ENCODE results near the gene MXI1.
"Not testable (repeated sequence)": the region's sequence is repeated elsewhere in the genome, so short reads cannot be mapped to it uniquely, and the experiment has no call there.

The MXI1 gene

DNA sequence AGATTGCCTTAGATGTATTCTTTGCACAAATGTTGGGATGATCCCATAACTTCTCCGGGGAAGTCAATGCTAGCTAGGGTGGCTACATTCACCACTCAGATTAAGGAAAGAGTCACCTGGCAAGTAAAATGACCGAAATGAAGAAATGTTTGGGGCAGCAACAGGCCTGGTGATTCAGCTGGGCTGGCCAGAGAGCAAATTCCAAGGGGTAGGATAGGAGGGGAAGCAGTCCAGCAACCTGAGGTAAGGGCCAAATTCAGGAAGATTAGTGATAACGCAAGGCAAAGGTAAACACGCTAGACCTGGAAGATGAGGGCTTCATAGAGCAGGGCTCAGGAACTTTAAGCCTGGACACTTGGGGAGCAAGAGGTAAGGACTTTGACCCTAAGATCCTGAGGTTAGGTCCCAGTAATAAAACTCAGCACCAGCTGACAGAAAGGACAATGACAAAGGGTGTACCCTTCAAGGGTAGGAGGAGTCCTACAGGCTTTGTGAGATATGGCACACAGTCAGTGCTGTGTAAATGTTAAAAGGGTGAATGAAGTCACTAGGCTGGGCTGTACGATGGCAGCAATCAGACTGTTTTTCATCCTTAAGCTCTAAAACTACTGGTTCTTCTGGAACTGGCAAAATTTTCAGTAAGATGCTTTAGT lies 120.0 kb downstream of the MXI1 start:
- Mint-ChIP-seq H3K9me3 (peaks cover 51% of the 10 kb centered on the region), H3K4me3 (no peak overlapping the region), H3K36me3 (ENCODE audit: low read depth) (peaks cover 22% of the 10 kb centered on the region), H3K27me3 (ENCODE audit: low read depth) (peaks cover 14% of the 10 kb centered on the region), H3K27ac (no peak overlapping the region), H3K4me1 (peaks cover 1% of the 10 kb centered on the region)
- TF ChIP-seq, protein P1, sequence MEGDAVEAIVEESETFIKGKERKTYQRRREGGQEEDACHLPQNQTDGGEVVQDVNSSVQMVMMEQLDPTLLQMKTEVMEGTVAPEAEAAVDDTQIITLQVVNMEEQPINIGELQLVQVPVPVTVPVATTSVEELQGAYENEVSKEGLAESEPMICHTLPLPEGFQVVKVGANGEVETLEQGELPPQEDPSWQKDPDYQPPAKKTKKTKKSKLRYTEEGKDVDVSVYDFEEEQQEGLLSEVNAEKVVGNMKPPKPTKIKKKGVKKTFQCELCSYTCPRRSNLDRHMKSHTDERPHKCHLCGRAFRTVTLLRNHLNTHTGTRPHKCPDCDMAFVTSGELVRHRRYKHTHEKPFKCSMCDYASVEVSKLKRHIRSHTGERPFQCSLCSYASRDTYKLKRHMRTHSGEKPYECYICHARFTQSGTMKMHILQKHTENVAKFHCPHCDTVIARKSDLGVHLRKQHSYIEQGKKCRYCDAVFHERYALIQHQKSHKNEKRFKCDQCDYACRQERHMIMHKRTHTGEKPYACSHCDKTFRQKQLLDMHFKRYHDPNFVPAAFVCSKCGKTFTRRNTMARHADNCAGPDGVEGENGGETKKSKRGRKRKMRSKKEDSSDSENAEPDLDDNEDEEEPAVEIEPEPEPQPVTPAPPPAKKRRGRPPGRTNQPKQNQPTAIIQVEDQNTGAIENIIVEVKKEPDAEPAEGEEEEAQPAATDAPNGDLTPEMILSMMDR (IDR thresholded peaks at IDR 0.05; ENCODE audit: unreplicated experiment in 3 of 3), result no peak

DNA sequence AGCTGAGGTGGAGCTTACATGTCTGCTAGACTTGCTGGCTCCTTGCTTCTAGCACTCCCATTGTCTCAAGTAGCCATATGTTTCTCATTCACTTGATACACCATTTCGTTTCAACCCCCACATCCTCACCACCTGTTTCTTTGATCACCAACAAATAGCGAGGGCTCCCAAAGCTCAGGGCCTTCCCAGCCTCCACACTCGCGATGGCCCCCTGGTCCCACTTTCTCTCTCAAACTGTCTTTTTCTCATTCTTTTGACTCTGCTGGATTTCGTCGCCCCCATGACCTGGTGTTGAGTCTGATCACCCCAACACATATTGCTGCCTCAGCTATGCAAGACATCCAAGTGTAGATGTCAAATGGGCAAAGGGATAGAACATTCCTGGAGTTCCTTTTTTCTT lies 123.3 kb downstream of the MXI1 start:
- Mint-ChIP-seq H3K4me1 (peaks cover 11% of the 10 kb centered on the region), H3K36me3 (ENCODE audit: low read depth) (peaks cover 22% of the 10 kb centered on the region), H3K4me3 (no peak overlapping the region), H3K9me3 (peaks cover 36% of the 10 kb centered on the region), H3K27ac (no peak overlapping the region), H3K27me3 (ENCODE audit: low read depth) (peaks cover 9% of the 10 kb centered on the region)
- TF ChIP-seq, protein P1 (IDR thresholded peaks at IDR 0.05; ENCODE audit: unreplicated experiment in 3 of 3), result no peak

DNA sequence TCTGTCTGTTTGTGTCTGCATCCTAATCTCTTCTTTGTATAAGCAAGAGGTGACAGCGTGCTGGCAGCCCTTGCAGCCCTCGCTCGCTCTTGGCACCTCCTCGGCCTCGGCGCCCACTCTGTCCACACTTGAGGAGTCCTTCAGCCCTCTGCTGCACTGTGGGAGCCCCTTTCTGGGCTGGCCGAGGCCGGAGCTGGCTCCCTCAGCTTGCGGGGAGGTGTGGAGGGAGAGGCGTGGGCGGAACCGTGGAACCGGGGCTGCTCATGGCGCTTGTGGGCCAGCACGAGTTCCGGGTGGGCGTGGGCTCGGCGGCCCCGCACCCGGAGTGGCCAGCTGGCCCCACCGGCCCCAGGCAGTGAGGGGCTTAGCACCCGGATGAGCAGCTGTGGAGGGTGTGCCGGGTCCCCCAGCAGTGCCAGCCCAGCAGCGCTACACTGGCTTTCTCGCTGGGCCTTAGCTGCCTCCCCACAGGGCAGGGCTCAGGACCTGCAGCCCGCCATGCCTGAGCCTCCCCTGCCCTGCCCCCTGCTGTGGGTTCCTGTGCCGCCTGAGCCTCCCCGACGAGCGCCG lies 123.9 kb downstream of the MXI1 start:
- H3K4me3 Mint-ChIP-seq; H3K27ac Mint-ChIP-seq; H3K27me3 Mint-ChIP-seq (ENCODE audit: low read depth): not testable (repeated sequence)
- Mint-ChIP-seq H3K4me1 (peaks cover 17% of the 10 kb centered on the region), H3K36me3 (ENCODE audit: low read depth) (peaks cover 22% of the 10 kb centered on the region), H3K9me3 (peaks cover 31% of the 10 kb centered on the region)

DNA sequence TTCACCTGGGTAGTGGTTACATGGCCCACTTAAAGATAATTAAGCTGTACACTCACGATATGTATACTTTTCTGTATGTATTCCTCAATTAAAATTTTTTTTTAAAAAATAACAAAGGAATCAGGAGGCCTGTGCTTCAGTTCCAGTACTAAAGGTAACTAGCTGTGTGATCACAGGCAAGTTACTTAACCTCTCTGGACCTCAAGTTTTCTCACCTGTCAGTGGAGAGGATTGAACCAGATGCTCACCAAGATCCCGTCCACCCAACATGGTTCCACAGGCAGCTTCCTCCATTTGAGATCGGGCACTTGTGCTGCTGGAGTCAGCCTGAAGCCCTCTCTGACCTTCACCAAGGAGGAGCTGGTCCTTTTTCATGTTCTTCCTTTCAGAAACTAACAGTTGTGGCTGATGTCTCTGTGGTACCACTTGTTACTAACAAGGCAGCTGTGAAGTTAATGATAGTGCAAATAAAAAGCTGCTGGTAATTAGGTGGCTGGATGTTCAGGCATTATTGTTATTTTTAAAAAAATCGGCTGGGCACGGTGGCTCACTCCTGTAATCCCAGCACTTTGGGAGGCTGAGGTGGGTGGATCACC lies 126.8 kb downstream of the MXI1 start:
- H3K4me1 Mint-ChIP-seq, result peaks cover 40% of the 10 kb centered on the region
- H3K4me3 Mint-ChIP-seq, result no peak overlapping the region
- H3K9me3 Mint-ChIP-seq, result peaks cover 23% of the 10 kb centered on the region
- TF ChIP-seq, protein P1 (IDR thresholded peaks at IDR 0.05; ENCODE audit: unreplicated experiment in 3 of 3), result no peak
- H3K27ac Mint-ChIP-seq, result peak overlapping the region in 1 of 3 experiments; percentile 10
- peaks cover 17% of the 10 kb centered on the region for H3K36me3 Mint-ChIP-seq (ENCODE audit: low read depth)
- H3K27me3 Mint-ChIP-seq (ENCODE audit: low read depth), result peaks cover 9% of the 10 kb centered on the region

DNA sequence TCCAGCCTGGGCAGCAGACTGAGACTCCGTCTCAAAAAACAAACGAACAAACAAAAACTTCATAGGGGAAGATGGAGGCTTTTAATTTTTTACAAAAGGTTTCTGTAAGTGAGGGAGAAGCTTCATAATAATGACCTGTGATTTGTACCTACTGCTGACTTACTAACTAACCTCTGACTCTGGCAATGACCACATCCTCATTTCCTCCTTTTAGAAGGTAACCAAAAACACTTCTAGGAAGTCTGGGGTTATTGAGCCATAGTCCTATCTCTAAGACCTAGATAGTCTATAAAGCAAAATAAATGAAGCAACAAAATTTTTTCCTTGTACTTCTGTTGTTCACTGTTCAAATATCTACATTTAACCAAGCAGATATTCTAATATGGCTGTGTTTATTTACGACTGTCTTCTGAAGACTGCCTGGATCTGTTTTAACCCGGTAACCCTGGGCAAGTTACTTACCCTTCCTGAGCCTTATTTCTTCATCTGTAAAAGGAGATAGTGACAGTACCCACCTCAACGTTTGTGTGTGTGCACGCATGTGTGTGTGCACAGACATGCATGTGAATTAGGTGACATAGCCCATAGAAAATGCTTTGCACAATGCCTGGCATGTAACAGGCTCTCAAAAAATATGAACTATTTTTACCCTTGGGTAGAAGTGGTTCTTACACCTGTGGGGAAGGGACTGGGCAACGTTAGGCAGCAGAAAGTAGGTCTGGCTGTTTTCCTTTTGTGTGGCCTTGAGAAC lies 128.1 kb downstream of the MXI1 start:
- TF ChIP-seq, protein P1 (IDR thresholded peaks at IDR 0.05; ENCODE audit: unreplicated experiment in 3 of 3), result no peak
- H3K27me3 Mint-ChIP-seq (ENCODE audit: low read depth), result no peaks in the 10 kb centered on the region
- peak overlapping the region; percentile 55 to 80 (median 79) for H3K27ac Mint-ChIP-seq
- H3K4me3 Mint-ChIP-seq, result no peak overlapping the region
- H3K36me3 Mint-ChIP-seq (ENCODE audit: low read depth), result peaks cover 6% of the 10 kb centered on the region
- peaks cover 13% of the 10 kb centered on the region for H3K9me3 Mint-ChIP-seq
- peaks cover 45% of the 10 kb centered on the region for H3K4me1 Mint-ChIP-seq

DNA sequence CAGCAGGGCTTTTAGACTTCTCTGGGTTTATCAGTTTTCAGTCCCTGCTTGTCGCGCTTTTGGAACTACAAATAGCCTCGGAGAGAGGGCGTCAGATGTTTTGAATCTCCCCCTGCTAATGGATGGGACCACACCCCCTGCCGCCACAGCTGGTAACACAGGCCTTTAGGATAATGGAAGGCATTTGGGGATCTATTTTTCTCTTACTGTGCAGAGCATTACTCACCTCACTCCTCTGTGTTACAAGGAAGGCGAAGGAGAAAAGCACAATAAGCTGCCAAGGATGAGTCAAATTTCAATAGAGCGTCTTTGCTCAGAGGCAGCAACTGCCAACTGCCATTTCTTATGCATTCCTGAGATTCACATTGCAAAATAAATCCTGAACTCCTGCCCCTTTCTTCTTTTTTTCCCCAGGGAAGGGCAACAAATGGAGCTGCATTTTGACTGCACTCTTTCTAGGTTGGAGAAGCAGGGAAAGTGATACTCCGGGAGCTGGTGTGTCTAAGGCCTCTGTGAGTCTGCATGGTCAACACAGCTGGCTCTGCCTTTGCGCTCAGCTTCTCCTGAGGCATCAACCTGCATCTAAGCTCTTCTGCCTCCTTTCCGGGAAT lies 128.8 kb downstream of the MXI1 start:
- Mint-ChIP-seq H3K9me3 (peaks cover 6% of the 10 kb centered on the region), H3K36me3 (ENCODE audit: low read depth) (no peaks in the 10 kb centered on the region), H3K4me3 (peak overlapping the region in 1 of 3 experiments; percentile 30), H3K27ac (peak overlapping the region; percentile 55 to 80 (median 79)), H3K27me3 (ENCODE audit: low read depth) (no peaks in the 10 kb centered on the region), H3K4me1 (peaks cover 45% of the 10 kb centered on the region)
- TF ChIP-seq, protein P1 (IDR thresholded peaks at IDR 0.05; ENCODE audit: unreplicated experiment in 3 of 3), result peak in 1 of 3 experiments; percentile 11
